ENCODE measurements around the gene TF. TPM values are rescaled to one million over a fixed set of nuclear protein-coding genes. Genes with fewer than 3 reads are reported as not detected.

Gene TF
- total RNA-seq: 1 to 10 TPM; 1.1 to 7.4 TPM
- 1 to 10 TPM in 1 of 2 donors, under 1 TPM in 1; 0.75 to 2.1 TPM for polyA plus RNA-seq
- long read RNA-seq, donor 1: 0 reads
- long read RNA-seq, donor 2, full-length matches to known transcripts: 1 of 2 reads
- long read RNA-seq, donor 2, partial matches to known transcripts: 1 of 2 reads
- long read RNA-seq, donor 2, other reads (novel, unspliced or antisense): 0 of 2 reads

DNA sequence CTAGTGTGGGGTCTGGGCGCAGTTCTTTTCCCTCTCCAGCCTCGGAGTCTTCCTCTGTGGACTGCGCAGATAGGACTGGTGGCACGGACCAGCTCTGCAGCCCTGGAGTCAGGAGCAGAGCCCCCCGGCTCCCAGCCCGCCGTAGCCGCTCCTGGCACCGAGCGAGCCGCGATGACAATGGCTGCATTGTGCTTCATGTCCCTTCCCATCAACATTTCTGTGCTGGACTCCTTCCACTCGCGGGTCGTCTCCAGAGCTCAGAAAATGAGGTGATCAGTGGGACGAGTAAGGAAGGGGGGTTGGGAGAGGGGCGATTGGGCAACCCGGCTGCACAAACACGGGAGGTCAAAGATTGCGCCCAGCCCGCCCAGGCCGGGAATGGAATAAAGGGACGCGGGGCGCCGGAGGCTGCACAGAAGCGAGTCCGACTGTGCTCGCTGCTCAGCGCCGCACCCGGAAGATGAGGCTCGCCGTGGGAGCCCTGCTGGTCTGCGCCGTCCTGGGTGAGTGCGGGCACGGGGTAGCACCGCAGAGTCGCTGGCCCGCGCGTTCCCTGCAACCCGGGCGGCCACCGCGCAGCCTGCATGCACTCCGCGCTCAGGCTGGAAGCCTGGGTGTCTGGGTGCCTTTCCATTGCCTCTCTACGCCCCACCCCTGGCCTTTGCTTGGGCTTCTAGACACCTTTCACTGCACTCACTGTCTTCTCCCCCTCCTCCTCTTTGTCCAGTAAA lies at the start of gene TF:
TF (plus strand) TSS at position 413 of the 731 bp plus-strand sequence; CDS start at position 461, 48 bp downstream.
- Histone ChIP-seq H3K27me3 (ENCODE audit: control insufficient read depth in 1 of 2, insufficient read depth in 2 of 2, low read length in 1 of 2) (peaks cover 0 to 1% of the 10 kb centered on the region in 2 donors), H3K9me3 (ENCODE audit: control insufficient read depth, low read length) (no peaks in the 10 kb centered on the region), H3K27ac (ENCODE audit: low read depth in 1 of 2, low read length in 2 of 2) (no peak within 1 kb of the TSS), H3K36me3 (ENCODE audit: control insufficient read depth in 1 of 2, insufficient read depth in 2 of 2, low read length in 1 of 2) (no peaks in the 10 kb centered on the region), H3K4me1 (ENCODE audit: control insufficient read depth in 1 of 2, insufficient read depth in 2 of 2, low read length in 2 of 2) (no peaks in the 10 kb centered on the region), H3K4me3 (ENCODE audit: low read length in 2 of 2) (no peak within 1 kb of the TSS)
- 8 to 10% methylated on average over 49 to 50 of the region's 50 CpGs for WGBS, 2 donors
- ATAC-seq (ENCODE audit: low FRiP score) (no peak), DNase-seq (peak in 1 of 2 donors; percentile 56)
- intact Hi-C loops (cut with DNase I): no loop called here

DNA sequence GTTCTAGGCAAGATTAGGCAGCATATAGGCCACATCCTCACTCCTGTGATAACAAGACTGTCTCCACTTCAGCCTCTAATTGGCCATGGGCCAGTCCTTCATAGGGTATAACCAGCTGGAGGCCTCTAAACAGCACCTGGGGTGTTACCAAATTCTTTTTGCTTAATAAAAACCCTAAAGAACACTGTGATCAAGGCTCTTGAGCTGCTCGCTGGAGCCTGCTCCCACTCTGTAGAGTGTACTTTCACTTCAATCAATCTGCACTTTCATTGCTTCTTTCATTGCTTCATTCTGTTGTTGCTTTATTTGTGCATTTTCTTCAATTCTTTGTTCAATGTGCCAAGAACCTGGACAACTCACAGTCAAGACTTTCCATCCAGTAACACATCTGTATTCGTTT lies 48.2 kb upstream of the TF start:
- Histone ChIP-seq H3K27ac (ENCODE audit: low read depth in 1 of 2, low read length in 2 of 2) (no peak overlapping the region), H3K4me3 (ENCODE audit: low read length in 2 of 2) (no peak overlapping the region), H3K27me3 (ENCODE audit: control insufficient read depth in 1 of 2, insufficient read depth in 2 of 2, low read length in 1 of 2) (no peaks in the 10 kb centered on the region), H3K9me3 (ENCODE audit: control insufficient read depth, low read length) (no peaks in the 10 kb centered on the region), H3K4me1 (ENCODE audit: control insufficient read depth in 1 of 2, insufficient read depth in 2 of 2, low read length in 2 of 2) (no peaks in the 10 kb centered on the region), H3K36me3 (ENCODE audit: control insufficient read depth in 1 of 2, insufficient read depth in 2 of 2, low read length in 1 of 2) (no peaks in the 10 kb centered on the region)
- no peak for DNase-seq
- WGBS, 2 donors: 76 to 84% methylated on average over 2 of the region's 2 CpGs
- no peak for ATAC-seq (ENCODE audit: low FRiP score)
- intact Hi-C loops (cut with DNase I): no loop called here

DNA sequence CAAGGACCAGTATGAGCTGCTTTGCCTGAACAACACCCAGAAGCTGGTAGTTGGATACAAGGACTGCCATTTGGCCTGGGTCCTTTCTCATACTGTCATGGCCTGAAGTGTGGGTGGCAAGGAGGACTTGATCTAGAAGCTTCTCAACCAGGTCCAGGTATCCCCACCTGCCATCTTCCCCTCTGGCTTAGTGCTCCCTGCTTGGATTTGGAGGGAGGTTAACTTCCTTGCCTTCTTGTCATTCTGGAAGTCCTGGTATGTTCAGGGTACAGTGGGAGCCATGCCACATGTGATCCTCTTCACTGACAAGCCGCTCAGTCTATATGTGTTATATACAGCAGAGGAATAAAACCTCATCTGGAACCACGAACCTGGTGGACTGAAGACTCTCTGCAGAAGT lies 46.7 kb upstream of the TF start:
- no peaks in the 10 kb centered on the region for H3K36me3 ChIP-seq (ENCODE audit: control insufficient read depth in 1 of 2, insufficient read depth in 2 of 2, low read length in 1 of 2)
- H3K4me3 ChIP-seq (ENCODE audit: low read length in 2 of 2): no peak overlapping the region
- DNase-seq (no peak), ATAC-seq (ENCODE audit: low FRiP score) (no peak)
- WGBS, 2 donors: 70 to 71% methylated on average over 2 of the region's 2 CpGs
- H3K27me3 ChIP-seq (ENCODE audit: control insufficient read depth in 1 of 2, insufficient read depth in 2 of 2, low read length in 1 of 2): no peaks in the 10 kb centered on the region
- intact Hi-C loops (cut with DNase I): no loop called here
- no peaks in the 10 kb centered on the region for H3K4me1 ChIP-seq (ENCODE audit: control insufficient read depth in 1 of 2, insufficient read depth in 2 of 2, low read length in 2 of 2)
- no peaks in the 10 kb centered on the region for H3K9me3 ChIP-seq (ENCODE audit: control insufficient read depth, low read length)
- H3K27ac ChIP-seq (ENCODE audit: low read depth in 1 of 2, low read length in 2 of 2): no peak overlapping the region

DNA sequence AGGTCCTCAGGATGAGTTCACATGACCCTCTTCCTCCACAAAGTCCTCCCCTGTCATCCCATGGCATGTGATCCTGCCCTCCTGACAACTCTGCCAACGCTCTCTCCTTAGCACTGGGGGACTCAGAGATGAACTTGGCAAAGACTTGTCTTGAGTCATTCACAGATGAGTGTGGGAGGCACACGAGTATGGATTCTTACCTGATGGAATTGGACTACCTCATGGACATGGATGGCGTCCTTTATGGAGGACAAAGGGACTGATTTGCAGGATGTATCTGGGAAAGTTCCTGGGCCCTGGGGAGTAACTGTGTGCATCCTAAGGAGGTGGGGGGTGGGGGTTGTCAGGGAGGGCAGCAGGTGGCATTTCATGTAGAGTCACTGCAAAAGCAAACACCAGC lies 46.3 kb upstream of the TF start:
- 82 to 84% methylated on average over 3 of the region's 3 CpGs for WGBS, 2 donors
- ATAC-seq (ENCODE audit: low FRiP score) (no peak), DNase-seq (no peak)
- Histone ChIP-seq H3K9me3 (ENCODE audit: control insufficient read depth, low read length) (no peaks in the 10 kb centered on the region), H3K4me1 (ENCODE audit: control insufficient read depth in 1 of 2, insufficient read depth in 2 of 2, low read length in 2 of 2) (no peaks in the 10 kb centered on the region), H3K27ac (ENCODE audit: low read depth in 1 of 2, low read length in 2 of 2) (no peak overlapping the region), H3K36me3 (ENCODE audit: control insufficient read depth in 1 of 2, insufficient read depth in 2 of 2, low read length in 1 of 2) (no peaks in the 10 kb centered on the region), H3K27me3 (ENCODE audit: control insufficient read depth in 1 of 2, insufficient read depth in 2 of 2, low read length in 1 of 2) (no peaks in the 10 kb centered on the region), H3K4me3 (ENCODE audit: low read length in 2 of 2) (no peak overlapping the region)
- intact Hi-C loops (cut with DNase I): no loop called here

DNA sequence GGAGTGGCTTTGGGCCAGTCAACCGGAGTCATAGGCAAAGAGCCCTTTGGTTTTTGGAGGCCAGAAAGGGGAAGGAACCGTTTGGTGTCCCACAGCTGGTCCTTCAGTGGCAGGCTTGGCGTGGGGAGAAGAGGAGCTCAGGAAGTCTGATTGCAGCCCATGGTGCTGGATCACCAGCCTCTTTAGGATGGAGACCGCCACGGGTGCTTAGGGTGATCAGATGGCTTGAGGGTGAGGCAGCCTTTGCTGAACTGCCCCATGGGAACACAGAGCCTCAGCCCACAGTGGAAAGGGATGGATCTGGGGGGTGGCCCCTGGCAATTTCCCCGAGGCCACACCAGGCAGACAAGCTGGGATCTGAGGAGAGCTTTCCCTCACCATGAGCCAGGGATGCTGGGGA lies 45.8 kb upstream of the TF start:
- DNase-seq: no peak
- WGBS, 2 donors: 83 to 87% methylated on average over 6 of the region's 6 CpGs
- ATAC-seq (ENCODE audit: low FRiP score): no peak
- Histone ChIP-seq H3K4me1 (ENCODE audit: control insufficient read depth in 1 of 2, insufficient read depth in 2 of 2, low read length in 2 of 2) (no peaks in the 10 kb centered on the region), H3K36me3 (ENCODE audit: control insufficient read depth in 1 of 2, insufficient read depth in 2 of 2, low read length in 1 of 2) (no peaks in the 10 kb centered on the region), H3K4me3 (ENCODE audit: low read length in 2 of 2) (no peak overlapping the region), H3K9me3 (ENCODE audit: control insufficient read depth, low read length) (no peaks in the 10 kb centered on the region), H3K27ac (ENCODE audit: low read depth in 1 of 2, low read length in 2 of 2) (no peak overlapping the region), H3K27me3 (ENCODE audit: control insufficient read depth in 1 of 2, insufficient read depth in 2 of 2, low read length in 1 of 2) (no peaks in the 10 kb centered on the region)
- intact Hi-C loops (cut with DNase I): no loop called here

DNA sequence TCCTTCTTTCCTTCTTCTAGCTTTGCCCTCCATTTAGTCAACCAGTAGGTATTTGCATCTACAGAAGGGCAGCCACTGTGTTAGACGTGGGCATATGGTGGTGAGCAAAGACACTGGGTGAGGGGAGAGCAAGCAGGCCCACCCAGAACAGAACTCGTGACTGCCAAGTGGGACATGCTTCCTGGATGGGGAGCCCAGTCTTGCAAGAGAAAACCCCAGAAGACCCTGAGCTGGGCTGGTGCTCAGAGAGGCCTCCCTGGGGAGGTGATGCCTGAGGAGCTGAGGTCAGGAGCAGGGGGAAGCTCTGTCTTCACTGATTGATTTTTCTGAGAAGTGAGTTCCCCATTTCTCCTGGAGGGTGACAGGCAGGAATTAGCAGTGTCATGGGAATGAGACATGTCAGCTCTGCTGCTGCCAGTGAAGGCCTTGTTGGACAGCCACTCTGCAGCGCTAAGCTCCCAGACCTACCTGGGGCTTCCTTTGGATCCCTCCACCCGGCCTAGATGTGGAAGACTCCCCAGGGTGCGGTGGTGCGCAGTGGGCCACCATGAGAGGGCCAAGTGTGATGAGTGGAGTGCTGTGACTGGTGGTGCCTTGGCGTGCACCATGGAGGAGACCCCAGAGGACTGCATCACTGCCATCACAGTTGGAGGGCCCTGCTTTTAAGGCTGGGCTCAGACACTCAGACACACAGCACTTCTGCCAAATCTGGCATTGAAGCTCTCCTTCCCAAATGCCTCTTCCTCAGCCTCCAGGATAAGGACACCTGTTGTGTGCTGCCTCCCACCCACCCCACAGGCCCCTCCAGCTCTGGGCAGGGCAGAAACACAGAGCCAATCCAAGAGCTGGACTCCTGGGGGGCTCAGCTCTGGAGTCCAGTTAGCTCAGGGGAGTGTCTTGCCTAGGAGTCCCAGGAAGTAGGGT lies 44.5 kb upstream of the TF start:
- Histone ChIP-seq H3K36me3 (ENCODE audit: control insufficient read depth in 1 of 2, insufficient read depth in 2 of 2, low read length in 1 of 2) (no peaks in the 10 kb centered on the region), H3K4me3 (ENCODE audit: low read length in 2 of 2) (no peak overlapping the region), H3K4me1 (ENCODE audit: control insufficient read depth in 1 of 2, insufficient read depth in 2 of 2, low read length in 2 of 2) (no peaks in the 10 kb centered on the region), H3K9me3 (ENCODE audit: control insufficient read depth, low read length) (no peaks in the 10 kb centered on the region), H3K27me3 (ENCODE audit: control insufficient read depth in 1 of 2, insufficient read depth in 2 of 2, low read length in 1 of 2) (no peaks in the 10 kb centered on the region), H3K27ac (ENCODE audit: low read depth in 1 of 2, low read length in 2 of 2) (no peak overlapping the region)
- ATAC-seq (ENCODE audit: low FRiP score) (no peak), DNase-seq (no peak)
- 90 to 91% methylated on average over 7 of the region's 7 CpGs for WGBS, 2 donors
- intact Hi-C loops (cut with DNase I): no loop called here

DNA sequence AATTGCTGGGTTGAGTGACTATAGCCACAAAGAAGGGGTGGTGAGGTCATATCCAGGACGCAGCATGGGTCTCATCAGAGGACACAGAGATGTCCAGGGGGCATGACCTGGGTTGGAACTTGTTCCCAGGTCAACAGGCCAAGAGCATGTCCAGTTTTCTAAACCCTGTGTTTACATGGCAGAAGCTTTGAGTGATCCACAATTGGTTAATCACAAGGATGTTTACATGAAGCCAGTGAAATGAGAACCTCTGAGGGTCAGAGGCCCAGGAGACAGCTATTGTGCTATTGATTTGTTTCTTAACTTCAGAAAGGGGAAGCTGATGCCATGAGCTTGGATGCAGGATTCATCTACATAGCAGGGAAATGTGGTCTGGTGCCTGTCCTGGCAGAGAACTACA lies 42.3 kb upstream of the TF start:
- H3K36me3 ChIP-seq (ENCODE audit: control insufficient read depth in 1 of 2, insufficient read depth in 2 of 2, low read length in 1 of 2): no peaks in the 10 kb centered on the region
- no peaks in the 10 kb centered on the region for H3K9me3 ChIP-seq (ENCODE audit: control insufficient read depth, low read length)
- intact Hi-C loops (cut with DNase I): no loop called here
- ATAC-seq (ENCODE audit: low FRiP score) (no peak), DNase-seq (no peak)
- WGBS, 2 donors: 59 to 70% methylated on average over 1 of the region's 1 CpG
- H3K4me1 ChIP-seq (ENCODE audit: control insufficient read depth in 1 of 2, insufficient read depth in 2 of 2, low read length in 2 of 2): no peaks in the 10 kb centered on the region
- no peak overlapping the region for H3K27ac ChIP-seq (ENCODE audit: low read depth in 1 of 2, low read length in 2 of 2)
- H3K27me3 ChIP-seq (ENCODE audit: control insufficient read depth in 1 of 2, insufficient read depth in 2 of 2, low read length in 1 of 2): no peaks in the 10 kb centered on the region
- H3K4me3 ChIP-seq (ENCODE audit: low read length in 2 of 2): no peak overlapping the region

DNA sequence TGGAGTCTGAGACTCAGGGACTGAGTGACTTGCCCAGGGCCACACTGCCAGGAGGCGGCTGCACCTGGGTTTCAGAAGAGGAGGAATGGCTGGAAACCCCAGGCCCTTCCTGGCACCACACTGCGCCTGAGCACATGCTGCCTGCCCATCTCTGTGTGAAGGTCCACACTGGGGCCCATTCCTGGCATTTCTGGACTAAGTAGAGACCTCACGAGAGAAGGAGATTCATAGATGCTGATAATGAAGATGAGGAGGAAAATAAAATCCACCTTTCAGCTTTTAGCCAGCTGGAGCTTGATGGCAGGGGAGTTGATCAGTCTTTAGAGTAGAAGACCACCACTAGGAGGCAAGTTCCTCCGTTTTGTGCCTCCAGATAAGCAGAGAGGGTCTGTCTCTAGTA lies 40.2 kb upstream of the TF start:
- Histone ChIP-seq H3K9me3 (ENCODE audit: control insufficient read depth, low read length) (no peaks in the 10 kb centered on the region), H3K27me3 (ENCODE audit: control insufficient read depth in 1 of 2, insufficient read depth in 2 of 2, low read length in 1 of 2) (no peaks in the 10 kb centered on the region), H3K4me1 (ENCODE audit: control insufficient read depth in 1 of 2, insufficient read depth in 2 of 2, low read length in 2 of 2) (no peaks in the 10 kb centered on the region), H3K36me3 (ENCODE audit: control insufficient read depth in 1 of 2, insufficient read depth in 2 of 2, low read length in 1 of 2) (no peaks in the 10 kb centered on the region), H3K27ac (ENCODE audit: low read depth in 1 of 2, low read length in 2 of 2) (no peak overlapping the region), H3K4me3 (ENCODE audit: low read length in 2 of 2) (no peak overlapping the region)
- ATAC-seq (ENCODE audit: low FRiP score): no peak
- intact Hi-C loops (cut with DNase I): no loop called here
- no peak for DNase-seq
- WGBS, 2 donors: 79 to 82% methylated on average over 4 of the region's 4 CpGs
